NCI-H460 (cell line): ENCODE data around the gene CRYBG2. TPM values are rescaled to one million over a fixed set of nuclear protein-coding genes. Genes with fewer than 3 reads are reported as not detected.

Experiments used
- DNase-seq: peaks from one replicate; pipeline ENCODE4 v3.0.0-alpha.2; 2016; ENCODE audit warnings: low read depth; ENCODE audit errors: extremely low read depth
- total RNA-seq: library from RNA; depleted of rRNA; stranded (reverse); fragments of >200 nt; shearing (Covaris generic); gene quantifications from 2 replicates; pipeline ENCODE4 v1.2.3, GENCODE V29; 2014

Gene CRYBG2
- total RNA-seq, 1 experiment from 2014 or later = 0.20 TPM

GRCh38 chr1:26370591-26371382 lies 16.9 kb upstream of the CRYBG2 start:
- DNase-seq = no peak

- DNase-seq = no peak
These were observed 14.6 kb upstream of the CRYBG2 start for GRCh38 chr1:26368486-26368885.

- no peak for DNase-seq
These were observed 14.1 kb upstream of the CRYBG2 start for GRCh38 chr1:26368006-26368405.

DNA sequence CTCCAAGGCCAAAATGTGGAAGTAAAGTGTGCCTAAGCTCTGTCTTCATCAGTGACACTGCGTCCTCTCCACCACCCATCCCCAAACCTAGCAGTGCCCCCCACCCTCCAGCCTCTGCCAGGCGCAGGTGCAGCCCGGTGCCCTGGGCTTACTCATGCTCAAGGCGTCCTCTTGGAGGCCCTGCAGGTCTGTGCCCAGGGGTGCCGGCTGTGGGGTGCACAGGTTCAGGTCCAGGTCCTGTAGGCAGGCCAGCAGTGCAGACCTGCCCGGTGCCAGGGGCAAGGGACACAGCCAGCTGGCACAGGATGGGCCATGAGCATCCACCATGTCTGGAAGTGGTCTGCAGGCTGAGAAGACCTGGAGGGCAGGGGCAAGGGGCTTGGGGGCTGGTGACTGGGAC lies 13.5 kb upstream of the CRYBG2 start:
- DNase-seq = no peak

GRCh38 chr1:26364956-26365355 lies 11.0 kb upstream of the CRYBG2 start:
- DNase-seq = no peak

DNA sequence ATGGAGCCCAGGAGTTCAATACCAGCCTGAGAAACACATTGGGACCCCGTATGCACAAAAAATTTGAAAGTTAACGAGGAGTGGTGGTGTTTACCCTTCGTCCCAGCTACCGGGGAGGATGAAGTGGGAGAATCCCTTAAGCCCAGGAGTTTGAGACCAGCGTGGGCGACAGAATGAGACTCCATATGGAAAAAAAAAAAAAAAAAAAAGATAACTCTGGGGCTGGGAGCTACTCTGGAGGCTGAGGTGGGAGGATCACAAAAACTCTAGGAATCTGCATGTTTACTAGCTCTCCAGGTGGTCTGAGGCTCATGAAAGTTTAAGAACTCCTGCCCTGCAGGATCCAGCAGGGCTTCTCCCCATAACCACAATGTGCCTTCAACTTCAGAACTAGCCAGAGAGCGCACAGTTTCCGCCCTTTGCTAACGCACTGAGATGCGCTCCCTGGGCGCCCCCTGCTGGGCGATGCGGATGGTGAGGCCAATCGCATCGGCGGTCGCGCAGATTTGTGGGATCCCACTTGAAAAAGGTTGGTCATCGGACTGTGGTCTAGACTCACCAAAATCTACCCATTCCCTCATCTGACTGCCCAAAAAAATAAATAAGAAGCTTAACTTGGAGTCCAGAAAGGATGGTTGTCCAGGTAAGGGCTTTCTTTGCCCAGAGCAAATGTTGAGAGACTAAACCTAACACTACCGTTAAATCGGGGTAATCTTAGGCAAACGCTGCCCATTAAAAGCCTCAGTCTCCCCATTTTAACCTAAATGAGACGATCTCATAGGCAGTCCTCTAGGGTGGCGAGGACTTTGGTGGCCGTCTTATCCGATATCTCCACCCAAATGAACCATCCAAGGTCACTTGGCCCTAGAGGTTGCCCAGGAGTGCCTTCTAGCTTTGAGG lies 9.9 kb upstream of the CRYBG2 start:
- DNase-seq = peak; percentile 40

GRCh38 chr1:26362331-26362730 lies 8.4 kb upstream of the CRYBG2 start:
- no peak for DNase-seq

- DNase-seq = no peak
These were observed 7.7 kb upstream of the CRYBG2 start for GRCh38 chr1:26361605-26362122.

DNA sequence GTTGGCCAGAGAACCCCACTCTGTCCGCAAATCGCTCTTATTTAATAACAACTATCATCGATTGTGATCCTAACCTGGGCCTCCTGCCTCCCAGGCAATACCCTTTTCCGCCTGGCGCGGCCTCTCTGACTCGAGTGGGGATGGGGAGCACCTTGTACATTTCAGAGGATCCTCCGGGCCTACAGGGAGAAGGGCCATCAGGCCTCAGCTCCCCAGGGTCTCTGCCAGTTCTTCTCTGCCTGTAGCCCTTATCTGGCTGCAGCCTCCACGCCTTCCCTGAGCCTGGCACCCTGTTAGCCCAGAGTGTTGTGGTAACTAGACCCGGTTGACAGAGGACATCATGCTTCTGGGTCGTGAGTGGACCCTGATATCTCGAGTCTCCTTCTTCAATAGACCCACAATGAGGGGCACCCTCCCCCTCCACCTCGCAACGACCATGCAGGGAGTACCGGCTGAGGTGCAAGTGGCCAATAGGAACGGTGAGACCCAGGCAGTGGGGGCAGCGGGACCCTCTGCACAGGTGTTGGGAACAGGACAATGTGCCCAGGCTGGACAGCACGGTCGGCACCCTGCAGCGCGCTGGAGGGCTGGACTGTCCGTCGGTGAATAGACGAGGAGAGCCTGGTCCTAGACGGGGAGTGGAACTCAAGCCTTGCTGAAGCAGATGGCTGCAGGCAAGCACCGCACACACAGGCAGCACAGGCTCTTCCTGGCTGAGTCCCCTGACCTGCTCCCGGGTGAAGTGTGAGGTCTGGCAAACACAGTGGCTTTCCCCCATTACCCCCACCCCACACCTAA lies 7.1 kb upstream of the CRYBG2 start:
- DNase-seq = no peak

DNA sequence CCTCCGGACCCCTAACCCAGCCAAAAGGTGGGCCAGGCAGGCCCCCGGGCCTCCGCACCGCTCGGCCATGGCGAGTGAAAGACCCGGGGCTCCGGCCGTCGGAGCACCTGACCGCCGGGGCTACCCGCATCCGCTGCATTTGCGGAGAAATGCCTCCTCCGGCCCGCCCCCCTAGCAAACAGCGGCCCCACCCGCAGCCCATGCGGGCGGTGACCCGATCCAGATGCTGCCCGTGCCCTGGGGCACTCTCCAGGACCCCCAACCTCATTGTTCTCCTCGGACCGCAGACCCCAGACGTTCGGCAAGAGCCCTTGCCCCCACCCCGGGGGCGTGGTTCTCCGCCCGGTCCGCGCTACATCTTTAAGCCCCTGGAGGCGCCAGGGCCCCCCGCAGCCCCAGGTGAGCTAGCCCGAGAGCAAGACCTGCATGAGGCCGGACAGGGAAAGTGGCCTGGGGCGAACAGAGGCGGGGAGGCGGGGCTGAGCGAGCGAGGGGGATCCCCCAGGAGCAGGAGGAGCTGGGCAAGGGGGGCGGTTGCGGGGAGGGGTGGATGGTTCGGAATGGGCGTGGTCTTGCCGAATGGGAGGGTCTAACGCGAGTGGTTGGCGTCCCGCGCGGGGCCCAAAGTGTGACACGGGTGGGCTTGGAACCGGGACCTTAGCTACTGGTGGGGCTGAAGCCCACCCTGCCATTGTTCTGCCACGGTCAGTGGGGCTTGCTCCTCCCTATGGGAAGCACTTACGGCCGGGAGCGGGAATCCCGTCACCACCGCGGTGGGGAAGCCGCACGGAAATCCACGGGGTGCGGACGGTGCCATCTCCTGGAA lies 6.3 kb upstream of the CRYBG2 start:
- no peak for DNase-seq

DNA sequence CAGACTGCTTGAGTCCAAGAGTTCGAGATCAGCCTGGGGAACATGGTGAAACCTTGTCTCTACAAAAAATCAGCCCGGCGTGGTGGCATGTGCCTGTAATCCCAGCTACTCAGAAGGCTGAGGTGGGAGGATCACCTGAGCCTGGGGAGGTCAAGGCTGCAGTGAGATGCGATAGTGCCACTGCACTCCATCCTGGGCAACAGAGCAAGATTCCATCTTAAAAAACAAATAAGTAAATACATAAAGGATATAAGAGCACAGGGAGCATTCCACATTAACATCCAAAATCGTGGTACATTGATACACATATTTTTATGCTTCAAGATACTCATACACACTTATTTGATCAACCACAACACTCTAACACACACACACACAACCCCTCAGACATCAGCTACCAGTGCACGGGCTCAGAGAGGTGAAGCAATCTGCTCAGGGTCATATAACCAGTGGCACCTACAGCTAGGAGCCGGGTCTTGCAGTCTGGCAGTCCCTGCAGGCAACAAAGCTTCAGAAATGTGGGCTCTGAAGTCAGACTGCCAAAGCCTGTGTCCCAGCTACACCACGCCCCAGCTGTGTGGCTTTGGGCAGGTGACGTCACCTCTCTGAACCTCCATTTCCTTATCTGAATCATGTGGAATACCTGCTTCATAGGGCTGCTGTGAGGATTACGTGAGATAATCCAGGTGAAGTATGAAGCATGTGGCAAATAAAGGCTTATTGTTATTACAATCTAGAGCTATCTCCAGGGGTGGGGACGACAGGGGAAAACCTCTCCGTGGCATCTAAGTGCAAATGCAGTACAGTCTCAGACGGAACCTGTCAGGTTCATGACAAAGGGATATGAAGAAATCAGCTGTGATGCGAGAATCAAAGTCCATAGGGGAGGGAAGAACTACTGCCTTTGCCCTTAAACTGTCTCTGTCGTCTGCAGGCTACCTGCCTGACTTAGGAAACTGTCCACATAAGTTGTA lies 4.8 kb upstream of the CRYBG2 start:
- no peak for DNase-seq

GRCh38 chr1:26357121-26357602 lies 3.2 kb upstream of the CRYBG2 start:
- no peak for DNase-seq

- no peak for DNase-seq
These were observed 2.2 kb upstream of the CRYBG2 start for GRCh38 chr1:26356106-26356505.

GRCh38 chr1:26354972-26355371 lies 1.0 kb upstream of the CRYBG2 start:
- no peak for DNase-seq

DNA sequence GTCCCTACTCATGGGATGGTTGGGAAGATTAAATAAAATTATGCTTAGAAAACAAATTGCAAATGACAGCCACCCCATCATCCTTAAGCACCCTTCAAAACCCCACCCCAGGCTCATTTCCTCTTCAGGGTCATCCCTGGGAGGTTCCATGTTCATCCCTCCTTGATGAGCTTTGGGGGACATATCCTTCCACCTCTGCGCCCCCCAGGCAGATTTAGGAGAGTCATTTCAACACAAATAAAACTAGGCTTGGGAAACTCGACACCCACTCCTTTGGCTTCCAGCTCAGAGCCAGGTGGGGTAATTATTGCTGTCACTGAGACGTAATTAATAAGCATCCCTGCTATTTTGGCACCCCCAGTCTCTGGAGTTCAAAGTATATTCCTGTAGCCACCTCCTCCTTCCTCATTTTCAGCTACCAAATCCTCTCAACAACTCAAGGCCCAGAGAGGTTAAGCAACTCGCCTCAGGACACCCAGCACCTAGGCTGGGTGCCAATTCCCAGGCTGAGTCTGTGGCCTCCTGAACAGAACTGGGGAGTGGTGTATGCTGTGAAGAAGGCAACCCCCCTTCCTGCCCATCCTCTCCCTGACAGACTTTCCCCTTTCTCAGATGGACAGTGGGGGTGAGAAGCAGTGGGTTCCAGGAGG lies 595 bp downstream of the CRYBG2 start:
- no peak for DNase-seq

- no peak for DNase-seq
These were observed 1.6 kb downstream of the CRYBG2 start for GRCh38 chr1:26352338-26352679.

DNA sequence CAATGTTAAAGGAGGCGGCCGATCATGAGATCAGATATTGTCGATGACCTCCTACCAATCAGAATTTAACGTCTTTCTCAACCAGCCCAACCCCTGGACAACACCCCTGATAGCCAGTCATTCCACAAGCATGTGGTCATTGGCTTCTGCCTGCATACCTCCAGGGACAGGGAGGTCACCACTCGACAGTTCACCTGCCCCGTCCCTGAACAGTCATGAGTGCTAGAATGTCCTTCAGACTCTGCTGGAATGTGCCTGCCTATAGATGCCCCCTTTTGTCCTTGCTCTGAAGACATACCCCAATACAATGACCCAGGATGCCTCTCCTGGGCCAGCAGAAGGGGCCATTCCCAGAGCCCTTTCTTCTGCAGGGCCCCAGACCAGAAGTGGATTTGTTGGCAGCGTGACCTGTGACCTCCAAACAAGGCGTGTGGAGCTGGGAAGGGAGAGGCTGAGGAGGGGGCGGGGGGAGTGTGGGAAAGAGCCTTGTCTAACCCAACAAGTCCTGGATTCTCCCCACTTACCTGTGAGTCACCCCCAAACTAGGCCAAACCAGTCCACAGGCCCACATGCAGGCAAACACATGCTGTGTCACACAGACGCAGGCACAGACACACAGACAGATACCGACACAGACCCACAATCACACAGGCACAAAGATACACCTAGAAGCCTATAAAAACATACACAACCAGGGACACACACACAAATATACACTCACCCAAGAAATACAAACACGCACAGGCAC lies 2.2 kb downstream of the CRYBG2 start:
- no peak for DNase-seq
